Left lung (tissue), 10 donors: ENCODE measurements around the gene INPP5E. TPM values are rescaled to one million over a fixed set of nuclear protein-coding genes. Genes with fewer than 3 reads are reported as not detected.

ENCODE experiments used
- ATAC-seq: fragments of 200-7000 bp; cut with Tn5 transposase; one replicate; pipeline ENCODE4 v1.9.1; 2020; ENCODE audit warnings: moderate library complexity
- DNase-seq, 4 donors: peaks; one replicate each; pipeline ENCODE4 v3.0.0-alpha.2; 2013 to 2020
- H3K27ac ChIP-seq, 2 donors: fragments of 200-600 bp; sonication (generic) in 1 of 2; one replicate each; pipeline versions ENCODE4 v1.5.0 to v1.8.0; 2020 to 2021
- H3K27me3 ChIP-seq, 2 donors: fragments of 200-600 bp; sonication (generic) in 1 of 2; one replicate each; pipeline versions ENCODE4 v1.5.0 to v1.8.0; 2020 to 2021
- H3K36me3 ChIP-seq, 2 donors: fragments of 200-600 bp; sonication (generic) in 1 of 2; one replicate each; pipeline versions ENCODE4 v1.5.0 to v1.8.0; 2020 to 2021
- H3K4me1 ChIP-seq, 2 donors: fragments of 200-600 bp; one replicate each; pipeline ENCODE4 v1.8.0; 2021
- H3K4me3 ChIP-seq, 2 donors: fragments of 200-600 bp; sonication (generic) in 1 of 2; one replicate each; pipeline versions ENCODE4 v1.5.0 to v1.8.0; 2020 to 2021; ENCODE audit warnings: mild to moderate bottlenecking in 1 of 2
- H3K9me3 ChIP-seq, 2 donors: fragments of 200-600 bp; sonication (generic) in 1 of 2; one replicate each; pipeline versions ENCODE4 v1.5.0 to v1.8.0; 2020 to 2021
- intact Hi-C, 2 donors: fragments of 100-400 bp; cut with DNase I; formaldehyde crosslinking; loops; one replicate each; pipeline versions ENCODE4 v1.11.2 to v1.14.2; 2022
- polyA plus RNA-seq, 6 donors: library from polyadenylated mRNA; unstranded; fragments of 120-200 nt; gene quantifications; one replicate each; pipeline ENCODE4 v1.2.1, GENCODE V29; 2013; ENCODE audit not compliant: insufficient read length in 6 of 6
- total RNA-seq, 2 donors: library from RNA; stranded (reverse); fragmentation: NEBNext Ultra II Directional; extraction: Animal tissue kit (Norgen Biotek cat#: 25700); gene quantifications; one replicate each; pipeline ENCODE4 v1.2.1, GENCODE V29; 2021
- TF ChIP-seq, protein P1 (sequence below), 2 donors: fragments of 200-600 bp; sonication (generic) in 1 of 2; IDR thresholded peaks; one replicate each; pipeline versions ENCODE4 v1.5.0 to v1.8.0; 2021; ENCODE audit warnings: antibody characterized with exemption in 2 of 2
- donor health status: DM: no; HTN: yes; CAD: no.
- donor health status: DM: no; HTN: no; CAD: no.

INPP5E gene
- total and polyA plus RNA-seq, 8 donors: 11.4 to 19.8 (median 13.1) TPM

DNA sequence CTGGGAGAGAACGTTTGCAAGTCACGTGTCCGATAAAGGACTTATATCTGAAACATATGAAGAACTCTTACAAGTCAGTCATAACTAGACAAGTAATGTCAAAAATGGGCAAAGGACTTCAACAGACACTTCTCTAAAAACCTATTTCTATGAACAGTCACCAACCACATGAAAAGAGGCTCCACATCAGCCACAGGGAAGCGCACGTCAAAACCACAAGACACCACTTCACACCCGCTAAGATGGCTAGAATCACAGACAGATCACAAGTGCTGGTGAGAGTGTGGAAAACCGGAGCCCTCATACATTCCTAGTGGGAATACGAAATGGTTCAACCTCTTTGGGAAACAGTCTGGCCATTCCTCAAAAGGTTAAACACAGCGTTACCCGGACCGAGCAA, 54.6 kb downstream of the INPP5E start:
- no peak for DNase-seq
- Histone ChIP-seq H3K4me3 (no peak overlapping the region), H3K27ac (no peak overlapping the region), H3K27me3 (no peaks in the 10 kb centered on the region), H3K4me1 (no peaks in the 10 kb centered on the region), H3K9me3 (no peaks in the 10 kb centered on the region), H3K36me3 (peaks cover 0 to 97% of the 10 kb centered on the region in 2 donors)
- ATAC-seq: no peak
- TF ChIP-seq, protein P1, sequence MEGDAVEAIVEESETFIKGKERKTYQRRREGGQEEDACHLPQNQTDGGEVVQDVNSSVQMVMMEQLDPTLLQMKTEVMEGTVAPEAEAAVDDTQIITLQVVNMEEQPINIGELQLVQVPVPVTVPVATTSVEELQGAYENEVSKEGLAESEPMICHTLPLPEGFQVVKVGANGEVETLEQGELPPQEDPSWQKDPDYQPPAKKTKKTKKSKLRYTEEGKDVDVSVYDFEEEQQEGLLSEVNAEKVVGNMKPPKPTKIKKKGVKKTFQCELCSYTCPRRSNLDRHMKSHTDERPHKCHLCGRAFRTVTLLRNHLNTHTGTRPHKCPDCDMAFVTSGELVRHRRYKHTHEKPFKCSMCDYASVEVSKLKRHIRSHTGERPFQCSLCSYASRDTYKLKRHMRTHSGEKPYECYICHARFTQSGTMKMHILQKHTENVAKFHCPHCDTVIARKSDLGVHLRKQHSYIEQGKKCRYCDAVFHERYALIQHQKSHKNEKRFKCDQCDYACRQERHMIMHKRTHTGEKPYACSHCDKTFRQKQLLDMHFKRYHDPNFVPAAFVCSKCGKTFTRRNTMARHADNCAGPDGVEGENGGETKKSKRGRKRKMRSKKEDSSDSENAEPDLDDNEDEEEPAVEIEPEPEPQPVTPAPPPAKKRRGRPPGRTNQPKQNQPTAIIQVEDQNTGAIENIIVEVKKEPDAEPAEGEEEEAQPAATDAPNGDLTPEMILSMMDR (IDR thresholded peaks at IDR 0.05): no peak
- intact Hi-C loops: no loop called here

DNA sequence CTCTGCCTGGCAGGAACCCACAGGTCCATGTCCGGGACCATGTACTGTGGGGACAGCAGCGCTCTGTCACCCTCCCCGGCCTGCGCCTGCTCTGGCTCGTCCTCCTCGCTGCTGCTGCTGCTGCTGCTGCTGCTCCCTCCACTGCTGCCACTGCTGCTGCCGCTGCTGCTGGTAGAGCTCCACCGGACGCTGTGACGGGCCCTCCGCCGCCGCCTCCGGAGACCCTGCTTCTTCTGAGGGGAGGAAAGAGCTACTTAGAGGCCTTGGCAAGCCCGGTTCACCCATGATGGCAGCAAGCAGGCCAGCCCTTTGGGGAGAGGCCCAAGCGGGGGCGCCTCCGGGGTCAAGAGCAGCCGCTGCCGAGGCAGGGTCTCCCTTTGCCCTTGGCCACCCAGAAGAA, 56.2 kb downstream of the INPP5E start:
- Histone ChIP-seq H3K9me3 (no peaks in the 10 kb centered on the region), H3K36me3 (peaks cover 0 to 97% of the 10 kb centered on the region in 2 donors), H3K27me3 (no peaks in the 10 kb centered on the region), H3K27ac (no peak overlapping the region), H3K4me1 (no peaks in the 10 kb centered on the region), H3K4me3 (no peak overlapping the region)
- intact Hi-C loops: no loop called here
- TF ChIP-seq, protein P1 (IDR thresholded peaks at IDR 0.05): no peak
- DNase-seq (no peak), ATAC-seq (no peak)

DNA sequence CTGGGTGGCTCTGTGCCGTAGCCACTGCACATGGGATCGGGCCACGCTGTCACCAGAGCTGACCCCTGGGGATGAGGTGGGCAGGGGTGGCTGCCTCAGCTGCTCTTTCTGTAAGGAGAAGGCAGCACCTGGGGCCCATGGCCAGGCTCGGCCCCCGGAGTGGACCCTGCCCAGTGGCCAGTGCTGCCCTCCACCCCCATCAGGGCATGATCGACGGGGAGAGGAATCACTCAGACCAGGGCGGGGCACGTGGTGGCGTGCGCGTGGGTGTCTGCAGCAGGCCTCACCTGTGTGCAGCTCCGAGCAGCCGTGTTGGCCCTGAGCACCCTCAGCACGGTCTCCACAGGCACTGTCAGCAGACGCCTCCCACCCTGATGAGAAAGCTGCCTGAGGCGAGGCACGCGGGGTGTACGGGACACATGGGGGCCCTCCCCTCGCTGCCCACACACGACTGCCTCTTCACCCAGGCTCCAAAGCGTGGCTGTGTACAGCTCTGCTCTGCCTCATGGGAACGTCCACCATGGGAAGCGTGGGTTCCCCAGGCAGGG, 57.6 kb downstream of the INPP5E start:
- Histone ChIP-seq H3K4me1 (no peaks in the 10 kb centered on the region), H3K36me3 (peaks cover 0 to 93% of the 10 kb centered on the region in 2 donors), H3K4me3 (no peak overlapping the region), H3K9me3 (no peaks in the 10 kb centered on the region), H3K27me3 (no peaks in the 10 kb centered on the region), H3K27ac (no peak overlapping the region)
- no peak for ATAC-seq
- TF ChIP-seq, protein P1 (IDR thresholded peaks at IDR 0.05): no peak
- intact Hi-C loops: no loop called here
- no peak for DNase-seq

DNA sequence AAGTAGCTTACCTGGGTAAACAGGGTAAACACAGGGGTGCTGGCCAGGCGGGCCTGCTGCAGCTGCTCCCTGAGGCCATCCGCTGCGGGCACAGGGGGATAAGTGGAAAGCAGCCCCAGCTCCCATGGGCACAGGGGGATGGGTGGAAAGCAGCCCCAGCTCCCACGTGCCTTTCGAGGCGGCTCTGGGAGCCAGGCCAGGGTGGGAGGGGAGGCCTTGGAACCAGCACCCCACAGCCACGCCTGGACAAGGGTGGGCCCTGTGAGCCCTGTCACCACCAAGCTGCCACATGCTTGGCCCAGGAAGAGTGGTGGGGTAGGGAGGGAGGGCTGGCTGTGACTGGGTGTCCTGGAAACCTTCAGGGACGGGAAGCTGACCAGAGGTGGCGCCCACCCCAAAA, 58.3 kb downstream of the INPP5E start:
- no peaks in the 10 kb centered on the region for H3K4me1 ChIP-seq
- TF ChIP-seq, protein P1 (IDR thresholded peaks at IDR 0.05): no peak
- intact Hi-C loops: no loop called here
- no peak overlapping the region for H3K27ac ChIP-seq
- no peaks in the 10 kb centered on the region for H3K9me3 ChIP-seq
- no peaks in the 10 kb centered on the region for H3K27me3 ChIP-seq
- DNase-seq: no peak
- no peak for ATAC-seq
- H3K36me3 ChIP-seq: peaks cover 0 to 86% of the 10 kb centered on the region in 2 donors
- H3K4me3 ChIP-seq: no peak overlapping the region

DNA sequence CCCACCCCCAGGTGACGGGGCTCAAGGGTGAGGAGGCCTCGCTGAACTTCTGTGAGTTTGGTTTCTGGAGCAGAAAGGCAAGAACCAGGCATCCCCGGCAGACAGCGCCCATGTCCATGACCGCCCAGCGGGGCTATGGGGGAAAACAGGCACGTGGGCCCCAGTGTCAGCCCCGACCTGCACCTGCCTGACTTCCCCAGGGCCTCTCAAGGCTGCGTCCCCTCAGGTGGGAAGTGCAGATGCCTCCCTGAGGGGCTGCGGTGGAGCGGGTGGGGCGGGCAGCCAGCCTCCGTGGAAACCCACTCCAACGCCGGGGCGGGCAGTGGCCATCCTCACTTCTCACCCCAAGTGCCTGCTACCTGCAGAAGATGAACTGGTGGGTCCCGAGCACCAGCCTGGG, 59.3 kb downstream of the INPP5E start:
- H3K36me3 ChIP-seq: peaks cover 0 to 85% of the 10 kb centered on the region in 2 donors
- no peak overlapping the region for H3K27ac ChIP-seq
- TF ChIP-seq, protein P1 (IDR thresholded peaks at IDR 0.05): no peak
- H3K4me1 ChIP-seq: no peaks in the 10 kb centered on the region
- H3K27me3 ChIP-seq: no peaks in the 10 kb centered on the region
- DNase-seq (no peak), ATAC-seq (no peak)
- intact Hi-C loops: no loop called here
- H3K4me3 ChIP-seq: no peak overlapping the region
- H3K9me3 ChIP-seq: no peaks in the 10 kb centered on the region
